ENCODE data around the gene SEMA6C.

The SEMA6C gene

DNA sequence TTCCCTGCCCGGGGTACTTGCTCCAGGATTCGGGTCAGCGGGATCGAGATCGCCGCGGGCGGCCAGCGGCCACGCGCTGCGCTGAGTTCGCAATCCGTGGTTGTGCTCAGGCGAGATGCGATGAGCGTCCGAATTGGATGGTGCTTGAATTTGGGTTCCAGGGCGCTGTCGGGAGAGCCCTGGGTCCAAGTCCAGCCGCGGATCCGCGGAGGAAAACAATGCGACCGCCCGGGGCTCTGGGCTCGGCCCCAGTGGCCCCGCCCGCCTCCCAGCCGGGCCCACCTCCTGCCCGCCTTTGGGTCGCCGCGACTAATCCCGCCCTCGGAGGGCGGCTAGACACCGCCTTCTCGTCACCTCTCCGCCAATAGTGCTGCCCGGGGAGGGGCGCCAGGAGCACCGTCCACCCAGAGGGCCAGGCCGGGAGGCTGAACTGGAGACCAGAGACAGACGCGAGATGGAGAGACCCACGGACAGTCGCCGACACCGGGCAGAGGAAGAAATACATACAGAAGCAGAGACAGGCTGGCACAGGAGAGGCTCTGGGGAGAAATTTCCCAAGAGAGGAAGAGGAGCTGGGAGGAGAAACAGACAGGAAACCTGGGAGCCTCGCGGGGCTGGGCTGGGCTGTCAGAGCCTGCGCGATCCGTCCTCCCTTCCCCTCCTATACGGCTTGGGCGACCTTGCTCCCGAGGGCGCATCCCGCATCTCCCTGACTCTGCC lies at the start of gene SEMA6C:
SEMA6C (minus strand) TSS at position 220 of the 720 bp plus-strand sequence. CDS start 4,010 bp downstream, outside the sequence.
- peak within 1 kb of the TSS; percentile 46; the same call in 1 of the 2 replicates for H3K27ac ChIP-seq
- no peak for TF ChIP-seq CTCF (conservative IDR thresholded peaks at IDR 0.05)

GRCh38 chr1:151194894-151195594 lies 48.6 kb upstream of the SEMA6C start:
- peak overlapping the region; percentile 66; the same call in 1 of the 2 replicates for H3K27ac ChIP-seq

DNA sequence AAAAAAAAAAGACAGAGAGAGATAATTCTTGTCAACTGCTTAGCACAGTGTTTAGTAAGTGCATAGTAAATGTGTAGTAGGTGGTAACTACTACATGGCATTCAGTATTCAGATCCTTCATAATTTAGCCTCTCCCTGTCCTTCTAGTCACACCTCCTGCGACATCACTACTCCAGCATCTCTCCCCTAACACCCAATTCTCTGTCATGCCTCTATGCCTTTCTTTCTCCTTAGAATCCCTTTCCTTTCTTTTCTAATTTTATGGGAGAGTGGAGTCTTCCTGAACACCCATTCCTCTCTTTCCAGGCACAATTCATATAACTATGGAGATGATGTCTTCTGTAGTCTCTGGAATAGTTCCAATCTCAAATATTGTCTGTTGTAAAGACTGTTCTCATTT lies 47.4 kb upstream of the SEMA6C start:
- no peak for TF ChIP-seq CTCF (conservative IDR thresholded peaks at IDR 0.05)
- no peak overlapping the region for H3K27ac ChIP-seq

- no peak overlapping the region for H3K27ac ChIP-seq
- no peak for TF ChIP-seq CTCF (conservative IDR thresholded peaks at IDR 0.05)
Measured at GRCh38 chr1:151193304-151193703, 46.9 kb upstream of the SEMA6C start.

DNA sequence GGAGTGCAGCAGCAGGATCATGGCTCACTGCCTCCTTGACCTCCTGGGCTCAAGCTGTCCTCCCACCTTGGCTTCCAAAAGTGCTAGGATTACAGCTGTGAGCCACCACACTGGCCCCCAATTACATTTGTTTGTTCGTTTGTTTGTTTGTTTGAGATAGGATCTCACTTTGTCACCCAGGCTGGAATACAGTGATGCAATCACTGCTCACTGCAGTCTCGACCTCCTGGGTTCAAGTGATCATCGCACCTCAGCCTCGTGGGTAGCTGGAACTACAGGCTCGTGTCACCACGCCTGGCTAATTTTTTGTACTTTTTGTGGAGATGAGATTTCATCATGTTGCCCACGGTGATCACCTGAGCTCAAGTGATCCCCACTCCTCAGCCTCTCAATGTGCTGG lies 45.6 kb upstream of the SEMA6C start:
- no peak for TF ChIP-seq CTCF (conservative IDR thresholded peaks at IDR 0.05)
- H3K27ac ChIP-seq, result no peak overlapping the region

DNA sequence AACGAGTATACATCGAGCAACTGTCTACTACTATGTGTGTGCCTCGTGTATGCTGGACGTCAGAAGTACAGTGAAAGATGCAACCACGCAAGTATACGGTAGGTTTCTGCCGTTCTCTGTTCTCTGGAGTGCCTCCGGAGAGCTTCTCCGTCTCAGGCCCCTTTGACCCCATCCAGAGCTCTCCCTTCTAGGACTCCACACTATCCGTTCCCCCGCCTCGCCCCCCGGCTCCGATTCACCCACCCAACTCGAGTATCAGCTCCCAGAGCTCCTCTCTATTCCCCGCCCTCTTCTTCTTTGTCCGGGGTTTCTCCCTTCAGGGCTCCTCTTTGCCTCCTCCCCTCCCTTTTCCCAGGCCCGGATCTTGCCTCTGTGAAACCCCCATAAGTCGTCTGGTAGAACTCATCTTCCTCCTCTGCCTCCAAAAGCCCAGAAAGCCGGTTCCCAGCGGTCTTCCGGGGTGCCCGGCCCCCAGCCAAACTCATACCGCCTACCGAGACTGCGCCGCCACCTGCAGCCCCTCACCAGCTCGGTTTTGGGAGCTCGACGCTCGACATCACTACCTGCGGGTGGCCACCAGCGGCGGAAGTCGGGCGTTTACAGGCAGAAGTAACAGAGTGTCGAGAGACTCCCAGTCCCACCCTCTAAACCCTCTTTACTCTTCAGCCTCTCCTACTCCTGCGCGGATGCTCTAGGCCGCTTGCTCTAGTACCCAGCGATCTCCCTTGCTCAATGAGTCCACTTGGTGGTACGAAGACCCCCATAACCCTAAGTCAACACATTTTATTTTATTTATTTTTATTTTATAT lies 43.4 kb upstream of the SEMA6C start, which contains the start of gene VPS72:
VPS72 (minus strand) TSS at position 561 of the 809 bp plus-strand sequence; CDS start at position 485, 76 bp downstream.
- H3K27ac ChIP-seq, result peak within 1 kb of the TSS; percentile 88
- no peak for TF ChIP-seq CTCF (conservative IDR thresholded peaks at IDR 0.05)

GRCh38 chr1:151188667-151189066 lies 42.2 kb upstream of the SEMA6C start:
- peak overlapping the region; percentile 88 for H3K27ac ChIP-seq

GRCh38 chr1:151187205-151187604 lies 40.8 kb upstream of the SEMA6C start:
- no peak for TF ChIP-seq CTCF (conservative IDR thresholded peaks at IDR 0.05)
- peak overlapping the region; percentile 88 for H3K27ac ChIP-seq

Measured in VCaP (cell line).